ENCODE measurements around the gene SNX33.

GRCh38 chr15:75695634-75696310, 48.1 kb downstream of the SNX33 start:
- TF ChIP-seq CTCF (IDR thresholded peaks at IDR 0.05) = no peak
- TF ChIP-seq POLR2A (IDR thresholded peaks at IDR 0.05) = no peak
